EL (cell line): Measurements from ENCODE around the gene LTBP4.
"Not testable (repeated sequence)": the region's sequence is repeated elsewhere in the genome, so short reads cannot be mapped to it uniquely, and the experiment has no call there.

Experiments used
- DNase-seq: peaks from one replicate; pipeline ENCODE4 v3.0.0-alpha.2; 2016

LTBP4 gene

GRCh38 chr19:40612831-40613689 lies 11.9 kb downstream of the LTBP4 start:
- peak; percentile 39 for DNase-seq

GRCh38 chr19:40613690-40614621 lies 12.8 kb downstream of the LTBP4 start:
- peak; percentile 87 for DNase-seq

GRCh38 chr19:40614622-40615411 lies 13.6 kb downstream of the LTBP4 start:
- DNase-seq = peak; percentile 97

- no peak for DNase-seq
Measured at GRCh38 chr19:40616178-40616577, 15.0 kb downstream of the LTBP4 start.

- DNase-seq = no peak
Measured at GRCh38 chr19:40616941-40617340, 15.8 kb downstream of the LTBP4 start.

- DNase-seq = no peak
Measured at GRCh38 chr19:40617961-40618360, 16.8 kb downstream of the LTBP4 start.

- no peak for DNase-seq
Measured at GRCh38 chr19:40619333-40620160, 18.4 kb downstream of the LTBP4 start.

GRCh38 chr19:40620161-40620485 lies 19.0 kb downstream of the LTBP4 start:
- DNase-seq = no peak

- no peak for DNase-seq
Measured at GRCh38 chr19:40621283-40621682, 20.1 kb downstream of the LTBP4 start.

GRCh38 chr19:40621966-40622772 lies 21.0 kb downstream of the LTBP4 start:
- no peak for DNase-seq

- DNase-seq = no peak
Measured at GRCh38 chr19:40622773-40623075, 21.6 kb downstream of the LTBP4 start.

- DNase-seq = no peak
Measured at GRCh38 chr19:40623403-40624251, 22.5 kb downstream of the LTBP4 start.

- DNase-seq = not testable (repeated sequence)
Measured at GRCh38 chr19:40624369-40625153, 23.4 kb downstream of the LTBP4 start.

GRCh38 chr19:40625406-40626120 lies 24.4 kb downstream of the LTBP4 start:
- no peak for DNase-seq

- no peak for DNase-seq
Measured at GRCh38 chr19:40626918-40627317, 25.7 kb downstream of the LTBP4 start.

- no peak for DNase-seq
Measured at GRCh38 chr19:40627486-40628279, 26.5 kb downstream of the LTBP4 start.

- DNase-seq = no peak
Measured at GRCh38 chr19:40629346-40629745, 28.2 kb downstream of the LTBP4 start.

GRCh38 chr19:40630571-40631160 lies 29.5 kb downstream of the LTBP4 start:
- no peak for DNase-seq
